K562 (cell line): ENCODE data around the gene UGT2B11.
"Not testable (repeated sequence)": the region's sequence is repeated elsewhere in the genome, so short reads cannot be mapped to it uniquely, and the experiment has no call there.

Experiments
- EZH2 ChIP-seq: IDR thresholded peaks from 2 replicates; pipeline ENCODE4 v1.6.1; 2012; ENCODE audit warnings: low read depth, mild to moderate bottlenecking, inconsistent platforms, low read length, borderline replicate concordance
- NFE2L1 ChIP-seq: fragments of 450-650 bp; IDR thresholded peaks from 2 replicates; pipeline ENCODE4 v1.6.1; 2016; ENCODE audit warnings: missing genetic modification characterization, low read depth, mild to moderate bottlenecking, missing compliant biosample characterization, moderate library complexity, borderline replicate concordance
- OTX1 ChIP-seq: fragments of 450-650 bp; formaldehyde crosslinking; IDR thresholded peaks from 2 replicates; pipeline ENCODE4 v1.4.0; 2022; ENCODE audit warnings: mild to moderate bottlenecking
- POLR2AphosphoS5 ChIP-seq: IDR thresholded peaks from 2 replicates; pipeline ENCODE4 v1.6.1; 2011; ENCODE audit warnings: mild to moderate bottlenecking, low read depth, low read length, moderate library complexity; ENCODE audit not compliant: control insufficient read depth, insufficient read depth
- TAF1 ChIP-seq: IDR thresholded peaks from 2 replicates; pipeline ENCODE4 v1.6.1; 2011; ENCODE audit warnings: mild to moderate bottlenecking, low read length, moderate library complexity; ENCODE audit not compliant: insufficient read depth, control insufficient read depth, severe bottlenecking; ENCODE audit errors: extremely low read depth
- U2AF1 ChIP-seq: fragments of 200-400 bp; formaldehyde crosslinking; optimal IDR thresholded peaks from 2 replicates; pipeline ENCODE3; 2017; ENCODE audit warnings: mild to moderate bottlenecking, low read depth, low read length, moderate library complexity
- ZNF644 ChIP-seq: fragments of 200-800 bp; sonication (Bioruptor generic); IDR thresholded peaks from 2 replicates; pipeline ENCODE4 v1.6.1; 2016; ENCODE audit warnings: low read depth, missing genetic modification characterization, missing compliant biosample characterization
- TF ChIP-seq, protein P1 (sequence below), 3 experiments: IDR thresholded peaks in 2 of 3; conservative IDR thresholded peaks in 1 of 3; 2 replicates each; pipeline ENCODE4 v1.5.1; 2011 to 2012; ENCODE audit warnings: low read length in 3 of 3, mild to moderate bottlenecking in 3 of 3, control low read depth in 2 of 3, improper control_type of control experiment in 1 of 3, inconsistent platforms in 1 of 3, low read depth in 1 of 3, mixed read lengths in 1 of 3, moderate library complexity in 1 of 3; ENCODE audit not compliant: insufficient read depth in 2 of 3
- TF ChIP-seq, protein P2 (sequence below): sonication (generic); formaldehyde crosslinking; IDR thresholded peaks from 2 replicates; pipeline ENCODE4 v1.8.1; 2023; ENCODE audit warnings: mild to moderate bottlenecking, missing genetic modification reagents, moderate library complexity
- TF ChIP-seq, protein P3 (sequence below): sonication (generic); formaldehyde crosslinking; IDR thresholded peaks from 2 replicates; pipeline ENCODE4 v1.8.0; 2022; ENCODE audit warnings: missing genetic modification reagents, mild to moderate bottlenecking, moderate library complexity, borderline replicate concordance

DNA sequence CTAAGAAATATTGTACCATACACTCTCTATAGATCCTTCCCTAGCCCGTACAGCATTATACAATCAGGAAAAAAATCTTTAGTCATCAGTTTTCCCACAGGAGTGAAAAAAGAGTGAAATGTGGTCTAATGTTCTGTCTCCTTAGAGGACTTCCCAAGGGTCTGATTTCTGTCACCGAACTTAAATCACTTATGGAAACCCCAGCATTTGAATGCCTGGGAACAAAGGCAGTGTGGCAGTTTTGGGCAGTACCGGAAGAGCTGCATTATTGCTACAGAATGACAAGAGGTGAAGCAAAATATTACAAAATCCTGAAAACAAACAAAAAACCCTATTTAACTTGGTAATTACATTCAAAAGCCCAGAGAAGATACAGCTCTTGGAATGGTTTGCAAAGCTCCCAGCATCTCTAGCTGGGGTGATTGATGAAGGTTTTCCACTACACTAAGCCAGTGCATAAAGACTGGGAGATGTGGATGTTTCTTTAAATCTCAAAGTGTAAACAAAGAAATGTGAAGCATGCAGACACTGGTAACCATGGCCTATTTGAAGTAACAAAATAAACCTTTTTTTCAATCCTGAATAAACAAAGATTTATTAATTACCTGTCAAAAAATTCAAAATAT is 38.7 kb upstream of the UGT2B11 start:
- not testable (repeated sequence) for TF ChIP-seq NFE2L1 (tag); OTX1; ZNF644 (tag); TAF1; POLR2AphosphoS5; U2AF1; EZH2
- TF ChIP-seq, protein P1, sequence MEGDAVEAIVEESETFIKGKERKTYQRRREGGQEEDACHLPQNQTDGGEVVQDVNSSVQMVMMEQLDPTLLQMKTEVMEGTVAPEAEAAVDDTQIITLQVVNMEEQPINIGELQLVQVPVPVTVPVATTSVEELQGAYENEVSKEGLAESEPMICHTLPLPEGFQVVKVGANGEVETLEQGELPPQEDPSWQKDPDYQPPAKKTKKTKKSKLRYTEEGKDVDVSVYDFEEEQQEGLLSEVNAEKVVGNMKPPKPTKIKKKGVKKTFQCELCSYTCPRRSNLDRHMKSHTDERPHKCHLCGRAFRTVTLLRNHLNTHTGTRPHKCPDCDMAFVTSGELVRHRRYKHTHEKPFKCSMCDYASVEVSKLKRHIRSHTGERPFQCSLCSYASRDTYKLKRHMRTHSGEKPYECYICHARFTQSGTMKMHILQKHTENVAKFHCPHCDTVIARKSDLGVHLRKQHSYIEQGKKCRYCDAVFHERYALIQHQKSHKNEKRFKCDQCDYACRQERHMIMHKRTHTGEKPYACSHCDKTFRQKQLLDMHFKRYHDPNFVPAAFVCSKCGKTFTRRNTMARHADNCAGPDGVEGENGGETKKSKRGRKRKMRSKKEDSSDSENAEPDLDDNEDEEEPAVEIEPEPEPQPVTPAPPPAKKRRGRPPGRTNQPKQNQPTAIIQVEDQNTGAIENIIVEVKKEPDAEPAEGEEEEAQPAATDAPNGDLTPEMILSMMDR (IDR thresholded peaks at IDR 0.05 in 2 of 3, conservative IDR thresholded peaks at IDR 0.05 in 1 of 3; ENCODE audit: insufficient read depth in 2 of 3, low read depth in 1 of 3, low read length in 3 of 3), result not testable (repeated sequence)
- TF ChIP-seq, protein P2, sequence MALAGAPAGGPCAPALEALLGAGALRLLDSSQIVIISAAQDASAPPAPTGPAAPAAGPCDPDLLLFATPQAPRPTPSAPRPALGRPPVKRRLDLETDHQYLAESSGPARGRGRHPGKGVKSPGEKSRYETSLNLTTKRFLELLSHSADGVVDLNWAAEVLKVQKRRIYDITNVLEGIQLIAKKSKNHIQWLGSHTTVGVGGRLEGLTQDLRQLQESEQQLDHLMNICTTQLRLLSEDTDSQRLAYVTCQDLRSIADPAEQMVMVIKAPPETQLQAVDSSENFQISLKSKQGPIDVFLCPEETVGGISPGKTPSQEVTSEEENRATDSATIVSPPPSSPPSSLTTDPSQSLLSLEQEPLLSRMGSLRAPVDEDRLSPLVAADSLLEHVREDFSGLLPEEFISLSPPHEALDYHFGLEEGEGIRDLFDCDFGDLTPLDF (CRISPR knock-in tag), result not testable (repeated sequence)
- TF ChIP-seq, protein P3, sequence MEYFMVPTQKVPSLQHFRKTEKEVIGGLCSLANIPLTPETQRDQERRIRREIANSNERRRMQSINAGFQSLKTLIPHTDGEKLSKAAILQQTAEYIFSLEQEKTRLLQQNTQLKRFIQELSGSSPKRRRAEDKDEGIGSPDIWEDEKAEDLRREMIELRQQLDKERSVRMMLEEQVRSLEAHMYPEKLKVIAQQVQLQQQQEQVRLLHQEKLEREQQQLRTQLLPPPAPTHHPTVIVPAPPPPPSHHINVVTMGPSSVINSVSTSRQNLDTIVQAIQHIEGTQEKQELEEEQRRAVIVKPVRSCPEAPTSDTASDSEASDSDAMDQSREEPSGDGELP, result not testable (repeated sequence)
